ENCODE measurements around the gene FAM50A. TPM values are rescaled to one million over a fixed set of nuclear protein-coding genes. Genes with fewer than 3 reads are reported as not detected.

The FAM50A gene
- total RNA-seq, 1 experiment from 2014 or later = 82.1 TPM

DNA sequence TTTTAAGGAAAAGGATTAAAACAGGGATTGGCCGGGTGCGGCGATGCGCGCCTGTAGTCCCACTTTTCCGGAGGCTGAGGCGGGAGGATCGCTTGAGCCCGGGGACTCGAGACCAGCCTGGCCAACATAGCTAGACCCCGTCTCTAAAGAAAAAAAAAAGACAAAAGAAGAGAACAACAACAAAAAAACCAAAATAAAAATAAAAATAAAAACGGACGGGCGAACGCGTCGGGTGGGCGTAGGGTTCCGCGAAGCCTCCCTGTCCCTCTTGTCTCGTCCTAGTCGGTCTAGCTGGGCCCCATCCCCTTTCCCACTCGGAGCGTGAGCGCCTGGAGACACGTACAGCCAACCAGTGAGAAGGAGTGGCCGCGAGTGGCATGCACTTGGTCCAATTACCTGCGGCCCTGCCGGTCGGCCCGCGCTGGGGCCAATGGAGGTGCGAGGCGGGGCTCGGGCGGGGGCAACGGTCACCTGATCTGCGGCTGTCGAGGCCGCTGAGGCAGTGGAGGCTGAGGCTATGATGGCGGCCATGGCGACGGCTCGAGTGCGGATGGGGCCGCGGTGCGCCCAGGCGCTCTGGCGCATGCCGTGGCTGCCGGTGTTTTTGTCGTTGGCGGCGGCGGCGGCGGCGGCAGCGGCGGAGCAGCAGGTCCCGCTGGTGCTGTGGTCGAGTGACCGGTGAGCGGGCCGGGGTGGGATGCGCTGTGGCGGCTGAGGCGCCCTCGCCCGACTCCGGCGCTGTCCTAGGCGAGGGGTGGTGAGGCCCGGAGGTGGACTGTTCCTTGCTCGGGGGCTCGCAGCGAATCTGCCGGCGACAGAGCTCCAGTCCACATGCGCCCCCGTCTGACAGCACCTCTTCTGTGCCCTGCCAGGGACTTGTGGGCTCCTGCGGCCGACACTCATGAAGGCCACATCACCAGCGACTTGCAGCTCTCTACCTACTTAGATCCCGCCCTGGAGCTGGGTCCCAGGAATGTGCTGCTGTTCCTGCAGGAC lies 15.5 kb upstream of the FAM50A start, which contains the start of gene ATP6AP1:
ATP6AP1 (plus strand) TSS at position 502 of the 996 bp plus-strand sequence; CDS start at position 518, 16 bp downstream.
- H3K9me3 ChIP-seq (ENCODE audit: insufficient read depth, low read depth) = no peaks in the 10 kb centered on the region
- peak within 1 kb of the TSS; percentile 95 for H3K4me2 ChIP-seq
- H3K27me3 ChIP-seq (ENCODE audit: insufficient read depth, low read depth) = no peaks in the 10 kb centered on the region
- H3K4me1 ChIP-seq (replicated peaks; ENCODE audit: insufficient read depth) = peaks cover 6% of the 10 kb centered on the region
- no peak for TF ChIP-seq EZH2 (IDR thresholded peaks at IDR 0.05; ENCODE audit: low read depth)
- TF ChIP-seq, protein P1, sequence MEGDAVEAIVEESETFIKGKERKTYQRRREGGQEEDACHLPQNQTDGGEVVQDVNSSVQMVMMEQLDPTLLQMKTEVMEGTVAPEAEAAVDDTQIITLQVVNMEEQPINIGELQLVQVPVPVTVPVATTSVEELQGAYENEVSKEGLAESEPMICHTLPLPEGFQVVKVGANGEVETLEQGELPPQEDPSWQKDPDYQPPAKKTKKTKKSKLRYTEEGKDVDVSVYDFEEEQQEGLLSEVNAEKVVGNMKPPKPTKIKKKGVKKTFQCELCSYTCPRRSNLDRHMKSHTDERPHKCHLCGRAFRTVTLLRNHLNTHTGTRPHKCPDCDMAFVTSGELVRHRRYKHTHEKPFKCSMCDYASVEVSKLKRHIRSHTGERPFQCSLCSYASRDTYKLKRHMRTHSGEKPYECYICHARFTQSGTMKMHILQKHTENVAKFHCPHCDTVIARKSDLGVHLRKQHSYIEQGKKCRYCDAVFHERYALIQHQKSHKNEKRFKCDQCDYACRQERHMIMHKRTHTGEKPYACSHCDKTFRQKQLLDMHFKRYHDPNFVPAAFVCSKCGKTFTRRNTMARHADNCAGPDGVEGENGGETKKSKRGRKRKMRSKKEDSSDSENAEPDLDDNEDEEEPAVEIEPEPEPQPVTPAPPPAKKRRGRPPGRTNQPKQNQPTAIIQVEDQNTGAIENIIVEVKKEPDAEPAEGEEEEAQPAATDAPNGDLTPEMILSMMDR (conservative IDR thresholded peaks at IDR 0.05) = no peak
- no peak within 1 kb of the TSS for H3K27ac ChIP-seq
- DNase-seq = peak; percentile 83 to 97
- no TSS peak for BruUV-seq (replicated peaks)
- no peaks in the 10 kb centered on the region for H3K36me3 ChIP-seq (ENCODE audit: low read depth)
- ChIA-PET CTCF (interaction anchor here (0.5 kb wide), 1 partner anchor 52 kb away, joined by 4 read pairs; no protein-coding TSS in a partner anchor), POLR2A (ENCODE audit: unreplicated experiment) (interaction anchor here (0.6 kb wide), 1 partner anchor 17 kb away, joined by 3 read pairs; no protein-coding TSS in a partner anchor)
- no peaks in the 10 kb centered on the region for H3F3A ChIP-seq (ENCODE audit: insufficient read depth, low read depth)
- intact Hi-C loops (cut with micrococcal nuclease; ENCODE audit: unreplicated experiment) = no loop called here
- H3K9me2 ChIP-seq (ENCODE audit: insufficient read depth) = no peaks in the 10 kb centered on the region
- H4K20me1 ChIP-seq (ENCODE audit: insufficient read depth) = no peaks in the 10 kb centered on the region
- H3K4me3 ChIP-seq = peak within 1 kb of the TSS; percentile 67
- H3K79me2 ChIP-seq (ENCODE audit: low read depth) = peaks cover 19% of the 10 kb centered on the region
- H2AFZ ChIP-seq = peak within 1 kb of the TSS; percentile 78

DNA sequence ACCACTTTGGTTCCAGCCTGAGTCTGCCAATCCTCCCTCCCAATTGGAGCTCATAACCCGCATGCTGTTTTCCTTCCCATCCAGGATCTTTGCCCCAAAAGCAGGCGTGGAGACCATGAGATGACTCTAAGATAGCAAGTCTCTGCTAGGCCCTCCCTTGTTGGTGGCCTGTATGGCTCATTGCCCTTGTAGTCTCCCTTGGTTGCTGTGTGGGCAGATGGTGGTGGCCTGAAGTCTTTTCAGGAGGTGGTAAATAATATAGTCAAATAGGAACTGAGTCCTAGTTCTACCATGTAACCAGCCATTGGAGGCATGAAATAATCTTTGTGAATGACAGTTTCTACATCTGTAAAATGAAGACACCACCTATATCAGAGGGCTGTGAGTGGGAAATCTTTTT lies 14.2 kb upstream of the FAM50A start:
- Histone ChIP-seq H3K36me3 (ENCODE audit: low read depth) (no peaks in the 10 kb centered on the region), H3K27ac (no peak overlapping the region), H3K4me1 (replicated peaks; ENCODE audit: insufficient read depth) (peaks cover 6% of the 10 kb centered on the region), H3K4me3 (peak overlapping the region; percentile 67; the same call in 1 of the 2 replicates), H2AFZ (no peak overlapping the region), H3K79me2 (ENCODE audit: low read depth) (peaks cover 19% of the 10 kb centered on the region), H3K4me2 (peak overlapping the region; percentile 95), H4K20me1 (ENCODE audit: insufficient read depth) (no peaks in the 10 kb centered on the region), H3K9me3 (ENCODE audit: insufficient read depth, low read depth) (no peaks in the 10 kb centered on the region), H3K27me3 (ENCODE audit: insufficient read depth, low read depth) (no peaks in the 10 kb centered on the region), H3F3A (ENCODE audit: insufficient read depth, low read depth) (no peaks in the 10 kb centered on the region), H3K9me2 (ENCODE audit: insufficient read depth) (no peaks in the 10 kb centered on the region)
- no peak for DNase-seq
- TSS peak; percentile 70 for BruUV-seq (replicated peaks)
- TF ChIP-seq, protein P1 (conservative IDR thresholded peaks at IDR 0.05) = no peak
- no peak for TF ChIP-seq EZH2 (IDR thresholded peaks at IDR 0.05; ENCODE audit: low read depth)
- intact Hi-C loops (cut with micrococcal nuclease; ENCODE audit: unreplicated experiment) = no loop called here
- ChIA-PET CTCF (no interaction called here), POLR2A (ENCODE audit: unreplicated experiment) (interaction anchor here (0.6 kb wide), 1 partner anchor 47 kb away, joined by 4 read pairs; no protein-coding TSS in a partner anchor)

DNA sequence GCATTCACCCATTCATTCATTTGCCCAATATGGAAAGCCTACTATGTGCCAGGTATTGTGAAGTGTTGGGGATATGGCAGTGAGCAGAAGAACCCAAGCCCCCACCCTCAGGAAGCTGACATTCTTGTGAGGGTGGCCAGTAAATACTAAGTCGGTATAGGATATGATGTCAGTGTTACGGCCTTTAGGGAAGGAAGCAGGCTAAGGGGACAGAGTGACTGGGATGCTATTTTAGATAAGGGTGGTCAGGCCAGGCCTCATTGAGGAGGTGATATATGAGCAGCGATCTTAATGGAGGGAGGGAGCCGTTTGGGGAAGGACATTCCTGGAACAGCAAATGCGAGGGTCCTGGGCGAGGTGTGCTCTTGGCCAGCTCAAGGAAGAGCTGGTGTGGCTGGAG lies 13.5 kb upstream of the FAM50A start:
- Histone ChIP-seq H3K79me2 (ENCODE audit: low read depth) (peaks cover 19% of the 10 kb centered on the region), H3K27ac (no peak overlapping the region), H3K27me3 (ENCODE audit: insufficient read depth, low read depth) (no peaks in the 10 kb centered on the region), H2AFZ (no peak overlapping the region), H3K9me2 (ENCODE audit: insufficient read depth) (no peaks in the 10 kb centered on the region), H3K4me1 (replicated peaks; ENCODE audit: insufficient read depth) (peaks cover 6% of the 10 kb centered on the region), H3K9me3 (ENCODE audit: insufficient read depth, low read depth) (no peaks in the 10 kb centered on the region), H3K4me3 (no peak overlapping the region), H3F3A (ENCODE audit: insufficient read depth, low read depth) (no peaks in the 10 kb centered on the region), H3K4me2 (peak overlapping the region; percentile 2; the same call in 1 of the 2 replicates), H4K20me1 (ENCODE audit: insufficient read depth) (no peaks in the 10 kb centered on the region), H3K36me3 (ENCODE audit: low read depth) (no peaks in the 10 kb centered on the region)
- TF ChIP-seq EZH2 (IDR thresholded peaks at IDR 0.05; ENCODE audit: low read depth) = no peak
- TF ChIP-seq, protein P1 (conservative IDR thresholded peaks at IDR 0.05) = no peak
- DNase-seq = no peak
- POLR2A ChIA-PET (ENCODE audit: unreplicated experiment) = no interaction called here
- CTCF ChIA-PET = no interaction called here
- BruUV-seq (replicated peaks) = no TSS peak
- intact Hi-C loops (cut with micrococcal nuclease; ENCODE audit: unreplicated experiment) = no loop called here
